Neural progenitor cell (in vitro differentiated cells): ENCODE data around the gene CD276.

Source experiments
- CTCF ChIP-seq: fragments of 200-600 bp; sonication (generic); IDR thresholded peaks from 2 replicates; pipeline ENCODE4 v1.5.1; 2017; ENCODE audit warnings: antibody characterized with exemption, mild to moderate bottlenecking
- EZH2 ChIP-seq: fragments of 200-600 bp; sonication (generic); IDR thresholded peaks from 2 replicates; pipeline ENCODE4 v1.6.1; 2017; ENCODE audit warnings: antibody characterized with exemption, mild to moderate bottlenecking, moderate library complexity

GRCh38 chr15:73712107-73712506 is 27.9 kb downstream of the CD276 start:
- peak; percentile 40 for TF ChIP-seq CTCF
- TF ChIP-seq EZH2: no peak
